Uterus (tissue), 4 donors: Measurements from ENCODE around the gene ERBIN. TPM values are rescaled to one million over a fixed set of nuclear protein-coding genes. Genes with fewer than 3 reads are reported as not detected.

ENCODE experiments used
- DNase-seq, 2 donors: peaks; one replicate each; pipeline ENCODE4 v3.0.0-alpha.2; 2019 to 2020
- H3K27ac ChIP-seq, 2 donors: fragments of 200-600 bp; sonication (generic); 1 replicate in 1 of 2; 2 replicates in 1 of 2; pipeline ENCODE4 v1.5.1; 2016 to 2018
- H3K27me3 ChIP-seq, 2 donors: fragments of 200-600 bp; sonication (generic); one replicate each; pipeline ENCODE4 v1.5.1; 2018 to 2019; ENCODE audit warnings: control low read depth in 1 of 2
- H3K36me3 ChIP-seq, 2 donors: fragments of 200-600 bp; sonication (generic); one replicate each; pipeline ENCODE4 v1.5.1; 2019; ENCODE audit warnings: control low read depth in 1 of 2
- H3K4me1 ChIP-seq, 2 donors: fragments of 200-600 bp; sonication (generic); one replicate each; pipeline ENCODE4 v1.5.1; 2018 to 2019; ENCODE audit warnings: control low read depth in 1 of 2
- H3K4me3 ChIP-seq, 2 donors: fragments of 200-600 bp; sonication (generic); 1 replicate in 1 of 2; 2 replicates in 1 of 2; pipeline ENCODE4 v1.5.1; 2018 to 2019; ENCODE audit warnings: mild to moderate bottlenecking in 1 of 2
- H3K9me3 ChIP-seq, 2 donors: fragments of 200-600 bp; sonication (generic); one replicate each; pipeline ENCODE4 v1.5.1; 2019; ENCODE audit warnings: control low read depth in 1 of 2
- CTCF ChIP-seq, 4 experiments: fragments of 200-600 bp in 2 of 4; fragments of 450-650 bp in 2 of 4; sonication (generic) in 2 of 4; IDR thresholded peaks; one replicate each; pipeline ENCODE4 v1.5.1; 2016 to 2019; ENCODE audit warnings: antibody characterized with exemption in 4 of 4, mild to moderate bottlenecking in 2 of 4, moderate library complexity in 1 of 4
- POLR2A ChIP-seq, 2 donors: fragments of 450-650 bp; IDR thresholded peaks; one replicate each; pipeline ENCODE4 v1.6.1; 2016; ENCODE audit warnings: antibody characterized with exemption in 2 of 2, mild to moderate bottlenecking in 1 of 2, moderate library complexity in 1 of 2
- intact Hi-C: fragments of 100-400 bp; cut with DNase I; formaldehyde crosslinking; loops from one replicate; pipeline ENCODE4 v1.15.1; 2023; ENCODE audit warnings: low total_unique reads
- total RNA-seq, 4 donors: library from RNA; depleted of rRNA in 3 of 4; stranded (reverse); fragments of >200 nt in 3 of 4; gene quantifications; one replicate each; pipeline versions ENCODE4 v1.1.0 to v1.2.4, GENCODE V29; 2014 to 2023
- donor health status: DM: yes; HTN: yes; CAD: no.

ERBIN gene
- total RNA-seq, 4 donors from 2014 or later, result 26.1 to 159 (median 81.8) TPM

- peak overlapping the region; percentile 92 to 96 for H3K4me3 ChIP-seq
- DNase-seq, result peak; percentile 77 to 80
- TF ChIP-seq CTCF (IDR thresholded peaks at IDR 0.05), result peak; percentile 26 to 59 (median 45)
- peak; percentile 82 to 95 for TF ChIP-seq POLR2A (IDR thresholded peaks at IDR 0.05)
- no peaks in the 10 kb centered on the region for H3K9me3 ChIP-seq
- H3K36me3 ChIP-seq, result no peaks in the 10 kb centered on the region
- intact Hi-C loops, result loop anchor here (2.0 kb wide), 1 partner anchor 219 kb away; the partner anchor contains the start of gene SREK1
- H3K4me1 ChIP-seq, result no peaks in the 10 kb centered on the region
- H3K27me3 ChIP-seq, result no peaks in the 10 kb centered on the region
- H3K27ac ChIP-seq, result peak overlapping the region; percentile 99 to 100
These were observed 637 bp upstream of the ERBIN start for GRCh38 chr5:65925601-65926275.

GRCh38 chr5:65926893-65927292, 518 bp downstream of the ERBIN start:
- Histone ChIP-seq H3K4me3 (peak overlapping the region; percentile 92 to 96), H3K36me3 (no peaks in the 10 kb centered on the region), H3K27me3 (no peaks in the 10 kb centered on the region), H3K27ac (peak overlapping the region; percentile 99 to 100), H3K9me3 (no peaks in the 10 kb centered on the region), H3K4me1 (no peaks in the 10 kb centered on the region)
- no peak for DNase-seq
- intact Hi-C loops, result no loop called here
- TF ChIP-seq POLR2A (IDR thresholded peaks at IDR 0.05) (no peak), CTCF (IDR thresholded peaks at IDR 0.05) (no peak)

GRCh38 chr5:65927503-65928321, 1.3 kb downstream of the ERBIN start:
- peak overlapping the region; percentile 92 to 96 for H3K4me3 ChIP-seq
- H3K9me3 ChIP-seq, result no peaks in the 10 kb centered on the region
- no peak for TF ChIP-seq POLR2A (IDR thresholded peaks at IDR 0.05)
- H3K36me3 ChIP-seq, result no peaks in the 10 kb centered on the region
- H3K27ac ChIP-seq, result peak overlapping the region; percentile 99 to 100
- no peaks in the 10 kb centered on the region for H3K27me3 ChIP-seq
- intact Hi-C loops, result no loop called here
- DNase-seq, result no peak
- peaks cover 0 to 4% of the 10 kb centered on the region in 2 donors for H3K4me1 ChIP-seq

GRCh38 chr5:65928322-65928752, 2.0 kb downstream of the ERBIN start:
- H3K4me1 ChIP-seq, result peaks cover 0 to 9% of the 10 kb centered on the region in 2 donors
- intact Hi-C loops, result no loop called here

GRCh38 chr5:65928860-65929259, 2.5 kb downstream of the ERBIN start:
- H3K4me1 ChIP-seq, result peaks cover 0 to 9% of the 10 kb centered on the region in 2 donors
- H3K4me3 ChIP-seq, result peak overlapping the region; percentile 92 to 96
- no peaks in the 10 kb centered on the region for H3K36me3 ChIP-seq
- H3K27me3 ChIP-seq, result no peaks in the 10 kb centered on the region
- TF ChIP-seq POLR2A (IDR thresholded peaks at IDR 0.05), result no peak
- no peaks in the 10 kb centered on the region for H3K9me3 ChIP-seq
- DNase-seq, result no peak
- H3K27ac ChIP-seq, result peak overlapping the region in 1 of 2 donors; percentile 99
- intact Hi-C loops, result no loop called here

More at GRCh38 chr5:65928322-65928752, 2.0 kb downstream of the ERBIN start:
- no peak for TF ChIP-seq POLR2A (IDR thresholded peaks at IDR 0.05)
- no peak for TF ChIP-seq CTCF (IDR thresholded peaks at IDR 0.05)
- peak overlapping the region; percentile 92 to 96 for H3K4me3 ChIP-seq
- peak overlapping the region; percentile 99 to 100 for H3K27ac ChIP-seq
- no peaks in the 10 kb centered on the region for H3K9me3 ChIP-seq
- no peaks in the 10 kb centered on the region for H3K36me3 ChIP-seq
- no peaks in the 10 kb centered on the region for H3K27me3 ChIP-seq
- DNase-seq, result no peak

- Histone ChIP-seq H3K4me3 (no peak overlapping the region), H3K27me3 (no peaks in the 10 kb centered on the region), H3K9me3 (no peaks in the 10 kb centered on the region), H3K36me3 (no peaks in the 10 kb centered on the region), H3K4me1 (peaks cover 0 to 14% of the 10 kb centered on the region in 2 donors), H3K27ac (no peak overlapping the region)
- no peak for TF ChIP-seq CTCF (IDR thresholded peaks at IDR 0.05)
- intact Hi-C loops, result no loop called here
- DNase-seq, result no peak
These were observed 6.3 kb downstream of the ERBIN start for GRCh38 chr5:65932676-65933075.
